H9 (cell line): ENCODE measurements around the gene P2RY14. TPM values are rescaled to one million over a fixed set of nuclear protein-coding genes. Genes with fewer than 3 reads are reported as not detected.
A peak's percentile ranks its signal among the peaks of the same experiment; 100 is the strongest.

Experiments
- DNase-seq: peaks from one replicate; pipeline ENCODE4 v3.0.0-alpha.2; 2017
- H2AFZ ChIP-seq: one replicate; pipeline ENCODE4 v1.6.1; 2013; ENCODE audit warnings: mild to moderate bottlenecking, low read length, control low read depth, moderate library complexity
- H2AK5ac ChIP-seq: 2 replicates; pipeline ENCODE4 v1.6.1; 2013; ENCODE audit warnings: low read length, control low read depth, mixed read lengths; ENCODE audit not compliant: insufficient read length
- H2BK120ac ChIP-seq: one replicate; pipeline ENCODE4 v1.6.1; 2013; ENCODE audit warnings: low read depth, mild to moderate bottlenecking, low read length, control low read depth, inconsistent platforms; ENCODE audit not compliant: poor library complexity, severe bottlenecking
- H2BK12ac ChIP-seq: 2 replicates; pipeline ENCODE4 v1.6.1; 2013; ENCODE audit warnings: low read length, control low read depth, mixed read lengths, low read depth; ENCODE audit not compliant: insufficient read length
- H2BK15ac ChIP-seq: 2 replicates; pipeline ENCODE4 v1.6.1; 2013; ENCODE audit warnings: low read depth, low read length, control low read depth
- H2BK20ac ChIP-seq: one replicate; pipeline ENCODE4 v1.6.1; 2013; ENCODE audit warnings: low read depth, mild to moderate bottlenecking, low read length, control low read depth, inconsistent platforms; ENCODE audit not compliant: poor library complexity, severe bottlenecking
- H2BK5ac ChIP-seq: 2 replicates; pipeline ENCODE4 v1.6.1; 2013; ENCODE audit warnings: low read length, control low read depth, mixed read lengths; ENCODE audit not compliant: insufficient read length
- H3K14ac ChIP-seq: 2 replicates; pipeline ENCODE4 v1.6.1; 2013; ENCODE audit warnings: low read length, control low read depth; ENCODE audit not compliant: insufficient read depth
- H3K18ac ChIP-seq: 2 replicates; pipeline ENCODE4 v1.6.1; 2013; ENCODE audit warnings: low read depth, mild to moderate bottlenecking, mixed read lengths, low read length, control low read depth; ENCODE audit not compliant: insufficient read length
- H3K23ac ChIP-seq: 2 replicates; pipeline ENCODE4 v1.6.1; 2013; ENCODE audit warnings: low read length, control low read depth, mixed read lengths, low read depth; ENCODE audit not compliant: insufficient read length
- H3K23me2 ChIP-seq: 2 replicates; pipeline ENCODE4 v1.6.1; 2013; ENCODE audit warnings: low read depth, mild to moderate bottlenecking, mixed read lengths, low read length, control low read depth; ENCODE audit not compliant: insufficient read length, poor library complexity, severe bottlenecking
- H3K27ac ChIP-seq: 2 replicates; pipeline ENCODE4 v1.5.1; 2013; ENCODE audit warnings: low read length, control low read depth, mixed read lengths, low read depth; ENCODE audit not compliant: insufficient read length
- H3K27me3 ChIP-seq: 2 replicates; pipeline ENCODE4 v1.6.1; 2013; ENCODE audit warnings: low read length, control low read depth, inconsistent platforms; ENCODE audit not compliant: insufficient read depth
- H3K4ac ChIP-seq: 2 replicates; pipeline ENCODE4 v1.6.1; 2013; ENCODE audit warnings: low read depth, mild to moderate bottlenecking, control low read depth, inconsistent platforms, low read length, moderate library complexity
- H3K4me1 ChIP-seq: 2 replicates; pipeline ENCODE4 v1.6.1; 2013; ENCODE audit warnings: low read length, control low read depth, inconsistent platforms; ENCODE audit not compliant: insufficient read depth
- H3K4me2 ChIP-seq: 2 replicates; pipeline ENCODE4 v1.6.1; 2013; ENCODE audit warnings: low read length, control low read depth, mixed read lengths; ENCODE audit not compliant: insufficient read length, insufficient read depth
- H3K56ac ChIP-seq: 2 replicates; pipeline ENCODE4 v1.6.1; 2013; ENCODE audit warnings: low read depth, mild to moderate bottlenecking, mixed read lengths, low read length, control low read depth; ENCODE audit not compliant: insufficient read length
- H3K79me1 ChIP-seq: 2 replicates; pipeline ENCODE4 v1.6.1; 2013; ENCODE audit warnings: low read depth, mild to moderate bottlenecking, moderate library complexity, low read length, control low read depth, inconsistent platforms; ENCODE audit not compliant: insufficient read depth, poor library complexity, severe bottlenecking
- H3K79me2 ChIP-seq: 2 replicates; pipeline ENCODE4 v1.6.1; 2013; ENCODE audit warnings: low read length, control low read depth, inconsistent platforms; ENCODE audit not compliant: insufficient read depth
- H3K9ac ChIP-seq: 2 replicates; pipeline ENCODE4 v1.6.1; 2013; ENCODE audit warnings: low read length, control low read depth, mixed read lengths; ENCODE audit not compliant: insufficient read length; ENCODE audit errors: extremely low read depth
- H3K9me3 ChIP-seq: one replicate; pipeline ENCODE4 v1.6.1; 2013; ENCODE audit warnings: low read depth, low read length, inconsistent platforms; ENCODE audit not compliant: control insufficient read depth
- H3T11ph ChIP-seq: one replicate; pipeline ENCODE4 v1.6.1; 2013; ENCODE audit warnings: mild to moderate bottlenecking, low read length, control low read depth, inconsistent platforms
- H4K20me1 ChIP-seq: one replicate; pipeline ENCODE4 v1.6.1; 2013; ENCODE audit not compliant: control insufficient read depth, insufficient read length, insufficient read depth
- H4K5ac ChIP-seq: 2 replicates; pipeline ENCODE4 v1.6.1; 2013; ENCODE audit warnings: low read depth, mild to moderate bottlenecking, mixed read lengths, low read length, control low read depth; ENCODE audit not compliant: insufficient read length
- H4K8ac ChIP-seq: replicated peaks from 2 replicates; pipeline ENCODE4 v1.6.1; 2013; ENCODE audit warnings: low read length, control low read depth, mixed read lengths, low read depth; ENCODE audit not compliant: insufficient read length
- H4K91ac ChIP-seq: 2 replicates; pipeline ENCODE4 v1.6.1; 2013; ENCODE audit warnings: low read depth, mild to moderate bottlenecking, moderate library complexity, mixed read lengths, low read length, control low read depth; ENCODE audit not compliant: insufficient read length
- H3K27ac Mint-ChIP-seq, 3 experiments: 2 replicates in 2 of 3; 3 replicates in 1 of 3; pipeline ENCODE4 v1.8.0; 2020 to 2021; ENCODE audit warnings: mixed read lengths in 3 of 3, mild to moderate bottlenecking in 1 of 3, moderate library complexity in 1 of 3
- H3K27me3 Mint-ChIP-seq: 2 replicates; pipeline ENCODE4 v1.8.0; 2021; ENCODE audit warnings: low read depth, mild to moderate bottlenecking, moderate library complexity, mixed read lengths
- H3K36me3 Mint-ChIP-seq, 3 experiments: 2 replicates in 2 of 3; 3 replicates in 1 of 3; pipeline ENCODE4 v1.8.0; 2020 to 2021; ENCODE audit warnings: low read depth in 3 of 3, mixed read lengths in 3 of 3; ENCODE audit not compliant: insufficient read depth in 1 of 3
- H3K4me1 Mint-ChIP-seq, 2 experiments: 2 replicates each; pipeline ENCODE4 v1.8.0; 2020; ENCODE audit warnings: mixed read lengths in 2 of 2
- H3K4me3 Mint-ChIP-seq, 2 experiments: 2 replicates in 1 of 2; 3 replicates in 1 of 2; pipeline ENCODE4 v1.8.0; 2020 to 2021; ENCODE audit warnings: mild to moderate bottlenecking in 2 of 2, mixed read lengths in 2 of 2, moderate library complexity in 1 of 2
- H3K9me3 Mint-ChIP-seq, 2 experiments: 2 replicates in 1 of 2; 3 replicates in 1 of 2; pipeline ENCODE4 v1.8.0; 2020; ENCODE audit warnings: mild to moderate bottlenecking in 2 of 2, mixed read lengths in 2 of 2, moderate library complexity in 1 of 2
- CTCF ChIP-seq: fragments of 200-600 bp; sonication (generic); conservative IDR thresholded peaks from 3 replicates; pipeline ENCODE4 v1.8.0; 2021; ENCODE audit warnings: antibody characterized with exemption, mild to moderate bottlenecking
- whole genome bisulfite sequencing: extraction: QIAGEN DNeasy Blood & Tissue Kit; methylation state at CpG from one replicate; pipeline ENCODE4 v1.1.7; 2013; ENCODE audit warnings: missing lambda C conversion rate, low lambda C conversion rate, mixed read lengths; ENCODE audit not compliant: insufficient read length; ENCODE audit errors: extremely low coverage; 5-methylcytosine and 5-hydroxymethylcytosine counted together
- total RNA-seq: library from RNA; stranded (reverse); gene quantifications from 2 replicates; pipeline ENCODE4 v1.2.1, GENCODE V29; 2021

The P2RY14 gene
- total RNA-seq, 1 experiment from 2014 or later: not detected

GRCh38 chr3:151210676-151211381, 67.5 kb downstream of the P2RY14 start:
- Histone ChIP-seq H3K27ac (no peak overlapping the region), H2BK12ac (no peak overlapping the region), H3K9ac (no peak overlapping the region), H3K27me3 (no peaks in the 10 kb centered on the region), H3K79me2 (no peaks in the 10 kb centered on the region), H3K23ac (no peak overlapping the region), H4K91ac (no peak overlapping the region), H3K4ac (no peak overlapping the region), H2BK20ac (no peak overlapping the region), H2AK5ac (no peak overlapping the region), H3K18ac (no peak overlapping the region), H2BK120ac (no peak overlapping the region), H3T11ph (no peak overlapping the region), H3K9me3 (no peaks in the 10 kb centered on the region), H3K4me2 (no peak overlapping the region), H3K79me1 (no peaks in the 10 kb centered on the region), H3K56ac (no peak overlapping the region), H2BK15ac (no peak overlapping the region), H4K8ac (no peak overlapping the region), H2BK5ac (no peak overlapping the region), H2AFZ (no peak overlapping the region), H4K20me1 (no peaks in the 10 kb centered on the region), H4K5ac (no peak overlapping the region), H3K4me1 (no peaks in the 10 kb centered on the region; the same call in 1 of the 2 replicates), H3K14ac (no peak overlapping the region), H3K23me2 (no peaks in the 10 kb centered on the region)
- WGBS: no CpG with 5 or more reads among the region's 4 CpGs
- peaks cover 8 to 16% of the 10 kb centered on the region in 2 experiments for H3K4me1 Mint-ChIP-seq
- H3K27me3 Mint-ChIP-seq: no peaks in the 10 kb centered on the region
- H3K9me3 Mint-ChIP-seq: no peaks in the 10 kb centered on the region
- H3K36me3 Mint-ChIP-seq: no peaks in the 10 kb centered on the region
- TF ChIP-seq CTCF: no peak
- H3K27ac Mint-ChIP-seq: peak overlapping the region in 1 of 3 experiments; percentile 82; a peak in 2 of 7 replicates
- H3K4me3 Mint-ChIP-seq: no peak overlapping the region
- DNase-seq: no peak
